PFSK-1 (cell line): ENCODE measurements around the gene KIF5B.

Experiments used
- FOXP2 ChIP-seq: optimal IDR thresholded peaks from 2 replicates; pipeline ENCODE3; 2011; ENCODE audit warnings: borderline replicate concordance, control low read depth, inconsistent platforms; ENCODE audit not compliant: insufficient read depth; ENCODE audit errors: extremely low read length, extremely low read depth
- POLR2AphosphoS5 ChIP-seq: IDR thresholded peaks from 2 replicates; pipeline ENCODE4 v1.6.1; 2012; ENCODE audit warnings: low read depth, mild to moderate bottlenecking, control low read depth, low read length, moderate library complexity
- REST ChIP-seq, 2 experiments: IDR thresholded peaks; 2 replicates each; pipeline versions ENCODE4 v1.6.1 to v1.8.0; 2011 to 2012; ENCODE audit warnings: low read depth in 2 of 2, low read length in 2 of 2, control low read depth in 1 of 2, inconsistent platforms in 1 of 2, mild to moderate bottlenecking in 1 of 2, moderate library complexity in 1 of 2; ENCODE audit not compliant: insufficient read depth in 1 of 2
- SIN3A ChIP-seq: IDR thresholded peaks from 2 replicates; pipeline ENCODE4 v1.6.1; 2012; ENCODE audit warnings: mild to moderate bottlenecking, low read length, moderate library complexity, borderline replicate concordance; ENCODE audit not compliant: insufficient read depth
- TAF1 ChIP-seq: IDR thresholded peaks from 2 replicates; pipeline ENCODE4 v1.6.1; 2012; ENCODE audit warnings: low read length, control low read depth, borderline replicate concordance; ENCODE audit not compliant: insufficient read depth

GRCh38 chr10:32105782-32106382 is 49.7 kb upstream of the KIF5B start:
- no peak for TF ChIP-seq POLR2AphosphoS5
- TF ChIP-seq SIN3A, result no peak
- no peak for TF ChIP-seq FOXP2
- no peak for TF ChIP-seq REST (IDR thresholded peaks at IDR 0.05; ENCODE audit: insufficient read depth in 1 of 2, low read depth in 2 of 2, low read length in 2 of 2)
- no peak for TF ChIP-seq TAF1
